T-helper 1 cell treated with Interleukin-12 subunit alpha and Interleukin-12 subunit beta and Interleukin-4 antibody, amounts not matched to agents 30 ng/mL and 1 ng/mL, for 36 hours (primary cell): ENCODE data around the gene GTPBP10. TPM values are rescaled to one million over a fixed set of nuclear protein-coding genes. Genes with fewer than 3 reads are reported as not detected.

Experiments
- intact Hi-C: fragments of 100-400 bp; cut with micrococcal nuclease; formaldehyde crosslinking; loops from one replicate; pipeline ENCODE4 v1.15.1; 2024
- total RNA-seq: library from RNA; stranded (reverse); gene quantifications from 2 replicates; pipeline ENCODE4 v1.2.3, GENCODE V29; 2022

GTPBP10 gene
- total RNA-seq, 1 donor from 2014 or later: 23.2 TPM

DNA sequence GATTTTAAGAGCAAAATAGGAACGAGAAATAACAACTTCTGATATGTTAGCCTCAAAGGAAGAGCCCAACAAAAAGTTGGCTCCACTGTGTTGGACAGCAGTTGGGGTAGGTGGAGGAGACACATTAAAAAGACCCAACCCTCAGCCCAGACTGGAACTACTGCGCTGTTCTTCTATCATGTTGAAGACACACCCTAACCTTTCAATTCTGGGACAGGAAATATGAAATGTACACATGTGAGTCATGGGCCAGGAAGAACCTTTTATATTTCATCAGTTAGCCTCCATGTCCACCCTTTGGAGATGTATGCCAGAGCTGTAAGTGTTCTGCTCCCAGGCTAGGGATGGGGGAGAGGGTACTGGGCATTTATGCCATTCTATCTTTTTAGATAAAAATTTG lies 78.9 kb downstream of the GTPBP10 start:
- intact Hi-C loops: loop anchor here (5.0 kb wide), 1 partner anchor 1638 kb away; no protein-coding TSS in a partner anchor

DNA sequence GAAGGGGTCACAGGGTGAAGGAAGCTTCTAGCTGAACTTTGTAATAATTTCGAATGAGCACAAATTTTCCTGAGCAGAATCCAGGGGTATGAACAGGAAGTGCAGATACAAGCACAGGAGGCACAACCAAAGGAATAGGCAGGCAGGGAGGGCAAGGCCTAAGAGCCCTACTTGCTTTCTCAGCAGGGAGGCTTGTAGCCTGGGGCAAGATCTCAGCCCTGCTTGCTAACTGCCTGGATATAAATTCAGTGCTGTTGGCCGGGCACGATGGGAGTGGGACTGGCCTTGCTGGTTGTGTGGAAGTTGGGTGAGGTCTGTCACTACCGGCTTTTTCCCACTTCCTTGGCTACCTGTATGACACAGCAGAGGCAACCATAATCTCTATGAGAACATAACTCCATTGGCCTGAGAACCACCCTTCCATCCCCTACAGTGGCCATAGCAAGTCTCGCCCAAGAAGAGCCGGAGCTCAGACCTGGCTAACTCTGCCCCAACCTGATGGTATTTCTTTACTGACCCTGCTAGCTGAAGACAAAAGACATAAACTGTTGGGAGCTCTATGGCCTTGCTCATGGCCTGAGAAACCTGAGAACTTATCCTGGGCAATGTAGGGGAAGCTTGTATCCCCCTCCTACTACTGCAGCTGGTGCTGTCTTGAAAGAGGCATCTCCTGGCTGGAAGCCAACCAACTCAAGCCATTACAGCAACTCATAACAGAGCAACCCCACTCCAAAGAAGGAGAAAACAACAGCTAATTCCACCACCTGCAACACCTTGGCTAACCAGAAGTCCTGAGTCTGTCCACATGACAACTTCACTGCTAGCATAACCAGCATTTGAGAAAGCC lies 84.3 kb downstream of the GTPBP10 start:
- intact Hi-C loops: no loop called here

DNA sequence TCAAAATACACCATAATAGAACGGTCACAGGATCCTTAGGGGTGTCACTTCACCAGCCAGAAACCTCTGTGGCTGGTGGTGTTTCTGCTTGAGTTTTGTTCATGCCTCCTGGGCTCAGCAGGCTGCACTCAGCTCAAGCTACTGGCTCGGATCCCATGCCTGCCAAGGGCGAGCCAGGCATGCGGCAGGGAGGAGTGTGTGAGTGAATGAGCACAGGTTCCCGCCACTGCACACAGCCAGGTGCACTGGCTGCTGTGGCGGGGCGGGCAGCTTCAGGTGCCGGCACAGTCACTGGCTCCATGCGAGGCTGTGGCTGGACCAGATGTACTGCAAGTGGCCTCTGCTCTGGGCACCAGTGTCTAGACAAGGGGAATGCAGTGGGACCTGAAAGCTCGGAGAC lies 86.2 kb downstream of the GTPBP10 start:
- intact Hi-C loops: no loop called here

DNA sequence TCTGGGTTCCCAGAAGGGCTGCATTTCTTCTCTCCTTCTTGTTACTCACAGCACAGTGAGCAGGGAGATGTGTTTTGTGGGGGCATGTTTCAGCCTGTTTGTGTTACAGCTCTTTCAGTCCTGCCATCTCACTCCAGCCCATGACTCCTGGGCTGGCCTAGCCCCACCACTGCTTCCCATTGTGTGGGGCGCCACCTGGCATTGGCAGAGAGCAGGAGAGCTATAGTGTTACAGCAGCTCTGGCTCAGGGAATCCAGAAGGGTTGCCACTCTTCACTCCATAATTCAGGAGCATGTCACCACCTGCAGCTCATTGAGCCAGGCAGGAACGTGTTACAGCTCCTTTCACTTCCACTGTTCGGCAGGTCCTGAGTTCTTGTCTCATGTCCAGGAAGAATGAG lies 86.7 kb downstream of the GTPBP10 start:
- intact Hi-C loops: no loop called here

Other genes with a start within 250 kb of the GTPBP10 start
- 1.9 and 2.4 TPM in 2 replicates for gene STEAP1, start 192.2 kb upstream of the GTPBP10 start, total RNA-seq
- gene STEAP2, start 135.0 kb upstream of the GTPBP10 start, total RNA-seq: 0.07 TPM in 1 of 2 replicates, not detected in the other
- not detected in 2 replicates for gene CFAP69, start 101.5 kb upstream of the GTPBP10 start, total RNA-seq
- not detected in 2 replicates for gene FAM237B, start 25.4 kb upstream of the GTPBP10 start, total RNA-seq
- 3.8 and 4.1 TPM in 2 replicates for gene CLDN12, start 56.7 kb downstream of the GTPBP10 start, total RNA-seq
- gene PTTG1IP2, start 122.9 kb downstream of the GTPBP10 start, total RNA-seq: not detected in 2 replicates
- 0.34 and 0.39 TPM in 2 replicates for gene CDK14, start 249.6 kb downstream of the GTPBP10 start, total RNA-seq